ENCODE results near the gene NPFFR1.

The NPFFR1 gene

GRCh38 chr10:70212879-70213278 lies 70.9 kb downstream of the NPFFR1 start:
- no peak for DNase-seq

- no peak for DNase-seq
Observed at GRCh38 chr10:70212277-70212676, 71.5 kb downstream of the NPFFR1 start.

GRCh38 chr10:70206762-70207161 lies 77.0 kb downstream of the NPFFR1 start:
- no peak for DNase-seq

- DNase-seq = no peak
Observed at GRCh38 chr10:70201105-70201504, 82.7 kb downstream of the NPFFR1 start.

GRCh38 chr10:70198696-70199466 lies 84.9 kb downstream of the NPFFR1 start:
- DNase-seq = no peak

All from NCI-H446 treated with DMSO at 0.1 percent for 48 hours (cell line).